H1 (cell line): Measurements from ENCODE around the gene CKM. TPM values are rescaled to one million over a fixed set of nuclear protein-coding genes. Genes with fewer than 3 reads are reported as not detected.

Experiments used
- CTCF ChIA-PET: fragments of 300-600 bp; sonication (Branson Sonifier 250); formaldehyde crosslinking; loops from one replicate; lab custom pipeline; 2021; ENCODE audit not compliant: partially characterized antibody; lab: Charles Lee
- POLR2A ChIA-PET: fragments of 300-600 bp; sonication (Branson Sonifier 250); formaldehyde crosslinking; loops from one replicate; lab custom pipeline; 2021; ENCODE audit warnings: inconsistent platforms; ENCODE audit not compliant: partially characterized antibody; lab: Charles Lee
- DNase-seq, 2 experiments: peaks; one replicate each; pipeline versions ENCODE4 v3.0.0 to v3.0.0-alpha.2; 2010 to 2022; ENCODE audit warnings: low spot score in 2 of 2, low read depth in 1 of 2, mixed read lengths in 1 of 2
- FAIRE-seq: peaks from 2 replicates; lab custom pipeline; 2011; peaks lifted over from hg19 to GRCh38; lab: Jason Lieb, UNC
- H2AFZ ChIP-seq: 2 replicates; pipeline ENCODE4 v1.8.1; 2012; ENCODE audit warnings: low read length, inconsistent platforms
- H2AK5ac ChIP-seq: 2 replicates; pipeline ENCODE4 v1.6.1; 2013; ENCODE audit warnings: low read depth, low read length
- H2BK120ac ChIP-seq: replicated peaks from 2 replicates; pipeline ENCODE3; 2013; ENCODE audit warnings: low read depth, low read length, inconsistent platforms
- H2BK12ac ChIP-seq: 2 replicates; pipeline ENCODE4 v1.6.1; 2013; ENCODE audit warnings: low read depth, low read length
- H2BK15ac ChIP-seq: 2 replicates; pipeline ENCODE4 v1.6.1; 2013; ENCODE audit warnings: low read length
- H2BK20ac ChIP-seq: 2 replicates; pipeline ENCODE4 v1.6.1; 2013; ENCODE audit warnings: low read length
- H2BK5ac ChIP-seq: 2 replicates; pipeline ENCODE4 v1.6.1; 2013; ENCODE audit warnings: low read depth, low read length
- H3K14ac ChIP-seq: 2 replicates; pipeline ENCODE4 v1.6.1; 2013; ENCODE audit warnings: inconsistent platforms; ENCODE audit not compliant: insufficient read length
- H3K18ac ChIP-seq: 2 replicates; pipeline ENCODE4 v1.6.1; 2013; ENCODE audit warnings: low read length; ENCODE audit errors: extremely low read depth
- H3K23ac ChIP-seq: 2 replicates; pipeline ENCODE4 v1.6.1; 2013; ENCODE audit warnings: inconsistent platforms; ENCODE audit not compliant: insufficient read length
- H3K23me2 ChIP-seq: 2 replicates; pipeline ENCODE4 v1.6.1; 2013; ENCODE audit warnings: low read depth, low read length
- H3K27ac ChIP-seq: 2 replicates; pipeline ENCODE4 v1.6.1; 2011; ENCODE audit warnings: low read depth, low read length, inconsistent platforms
- H3K27me3 ChIP-seq, 4 experiments: replicated peaks in 1 of 4; 1 replicate in 1 of 4; 2 replicates in 3 of 4; pipeline versions ENCODE4 v1.6.1 to v1.8.1; 2011 to 2013; ENCODE audit warnings: low read length in 3 of 4, mild to moderate bottlenecking in 3 of 4, inconsistent platforms in 2 of 4, mixed read lengths in 2 of 4, moderate library complexity in 1 of 4; ENCODE audit not compliant: control insufficient read depth in 3 of 4, insufficient read depth in 3 of 4; ENCODE audit errors: extremely low read depth in 1 of 4
- H3K36me3 ChIP-seq, 4 experiments: 2 replicates each; pipeline versions ENCODE4 v1.6.1 to v1.8.1; 2011 to 2013; ENCODE audit warnings: mild to moderate bottlenecking in 4 of 4, low read length in 3 of 4, moderate library complexity in 2 of 4, control low read depth in 1 of 4, inconsistent platforms in 1 of 4; ENCODE audit not compliant: insufficient read depth in 4 of 4, control insufficient read depth in 2 of 4
- H3K4ac ChIP-seq: replicated peaks from 2 replicates; pipeline ENCODE3; 2013; ENCODE audit warnings: low read length, low read depth, mixed read lengths, inconsistent platforms; ENCODE audit not compliant: insufficient read length
- H3K4me1 ChIP-seq, 4 experiments: replicated peaks in 1 of 4; 1 replicate in 1 of 4; 2 replicates in 3 of 4; pipeline versions ENCODE4 v1.6.1 to v1.8.1; 2011 to 2013; ENCODE audit warnings: low read length in 3 of 4, inconsistent platforms in 2 of 4, mixed read lengths in 1 of 4; ENCODE audit not compliant: insufficient read depth in 4 of 4, control insufficient read depth in 3 of 4
- H3K4me2 ChIP-seq, 2 experiments: 2 replicates each; pipeline versions ENCODE4 v1.6.1 to v1.8.1; 2011 to 2013; ENCODE audit warnings: low read depth in 2 of 2, low read length in 2 of 2, control low read depth in 1 of 2, inconsistent platforms in 1 of 2, mild to moderate bottlenecking in 1 of 2; ENCODE audit not compliant: insufficient read depth in 1 of 2
- H3K4me3 ChIP-seq, 4 experiments: fragments of 200-600, 300-600 bp in 1 of 4; sonication (generic), shearing (Covaris generic), sonication (Bioruptor Twin) in 1 of 4; 2 replicates each; pipeline versions ENCODE4 v1.5.1 to v1.8.1; 2011 to 2016; ENCODE audit warnings: low read length in 4 of 4, low read depth in 3 of 4, control low read depth in 2 of 4, inconsistent platforms in 2 of 4, mild to moderate bottlenecking in 2 of 4, mixed read lengths in 1 of 4, moderate library complexity in 1 of 4; ENCODE audit not compliant: insufficient read depth in 2 of 4; ENCODE audit errors: extremely low read depth in 1 of 4
- H3K56ac ChIP-seq: replicated peaks from 2 replicates; pipeline ENCODE3; 2013; ENCODE audit warnings: low read depth, mild to moderate bottlenecking, mixed read lengths, low read length, inconsistent platforms; ENCODE audit not compliant: insufficient read length
- H3K79me1 ChIP-seq: 2 replicates; pipeline ENCODE4 v1.6.1; 2013; ENCODE audit warnings: low read depth, low read length, control low read depth
- H3K79me2 ChIP-seq, 2 experiments: 2 replicates each; pipeline versions ENCODE4 v1.6.1 to v1.8.1; 2012 to 2013; ENCODE audit warnings: low read length in 2 of 2, mild to moderate bottlenecking in 2 of 2, inconsistent platforms in 1 of 2; ENCODE audit not compliant: insufficient read depth in 2 of 2, control insufficient read depth in 1 of 2
- H3K9ac ChIP-seq, 4 experiments: replicated peaks in 1 of 4; 1 replicate in 1 of 4; 2 replicates in 3 of 4; pipeline versions ENCODE4 v1.6.1 to v1.8.1; 2011 to 2013; ENCODE audit warnings: low read depth in 3 of 4, low read length in 3 of 4, control low read depth in 2 of 4, mild to moderate bottlenecking in 2 of 4, moderate library complexity in 2 of 4, inconsistent platforms in 1 of 4; ENCODE audit errors: extremely low read depth in 1 of 4
- H3K9me3 ChIP-seq, 2 experiments: 2 replicates each; pipeline versions ENCODE4 v1.6.1 to v1.8.1; 2012 to 2013; ENCODE audit warnings: mild to moderate bottlenecking in 2 of 2, moderate library complexity in 2 of 2, control low read depth in 1 of 2, inconsistent platforms in 1 of 2, low read depth in 1 of 2, low read length in 1 of 2, mixed read lengths in 1 of 2; ENCODE audit not compliant: insufficient read depth in 2 of 2
- H4K20me1 ChIP-seq, 2 experiments: replicated peaks in 1 of 2; 2 replicates each; pipeline versions ENCODE3 to v1.8.1; 2011 to 2013; ENCODE audit warnings: inconsistent platforms in 2 of 2, low read length in 2 of 2, mild to moderate bottlenecking in 1 of 2; ENCODE audit not compliant: insufficient read depth in 2 of 2, control insufficient read depth in 1 of 2
- H4K5ac ChIP-seq: 2 replicates; pipeline ENCODE4 v1.6.1; 2013; ENCODE audit warnings: low read length, low read depth, mixed read lengths, inconsistent platforms; ENCODE audit not compliant: insufficient read length
- H4K8ac ChIP-seq: 2 replicates; pipeline ENCODE4 v1.8.0; 2013; ENCODE audit warnings: mild to moderate bottlenecking, moderate library complexity, low read length, inconsistent platforms; ENCODE audit not compliant: insufficient read depth; ENCODE audit errors: extremely low read depth
- H4K91ac ChIP-seq: replicated peaks from 2 replicates; pipeline ENCODE3; 2013; ENCODE audit warnings: low read length, mixed read lengths, inconsistent platforms; ENCODE audit not compliant: insufficient read length
- JUN ChIP-seq: IDR thresholded peaks from 2 replicates; pipeline ENCODE4 v1.6.1; 2011; ENCODE audit warnings: low read depth, mild to moderate bottlenecking, improper control_type of control experiment, low read length
- MAFK ChIP-seq: IDR thresholded peaks from 2 replicates; pipeline ENCODE4 v1.6.1; 2012; ENCODE audit warnings: low read depth, mild to moderate bottlenecking, improper control_type of control experiment, low read length
- SP2 ChIP-seq: IDR thresholded peaks from 2 replicates; pipeline ENCODE4 v1.6.1; 2012; ENCODE audit warnings: mild to moderate bottlenecking, low read length, inconsistent platforms
- WGBS, 2 experiments: shearing (Covaris generic) in 1 of 2; methylation state at CpG; one replicate each; pipeline versions ENCODE4 v1.1.6 to v1.1.7; 2013 to 2015; ENCODE audit warnings: low lambda C conversion rate in 2 of 2, mixed read lengths in 2 of 2, inconsistent platforms in 1 of 2, low coverage in 1 of 2, missing lambda C conversion rate in 1 of 2; ENCODE audit not compliant: insufficient replicate concordance in 2 of 2, insufficient coverage in 1 of 2, insufficient read length in 1 of 2; ENCODE audit errors: extremely low coverage in 1 of 2, missing lambda C conversion rate in 1 of 2; 5-methylcytosine and 5-hydroxymethylcytosine counted together
- polyA plus RNA-seq, 7 experiments: library from polyadenylated mRNA; depleted of rRNA in 3 of 7; stranded (reverse) in 5 of 7; unstranded in 2 of 7; fragments of >200 nt in 5 of 7; fragments of 200-250 nt in 2 of 7; gene quantifications; 1 replicate in 5 of 7; 2 replicates in 1 of 7; 4 replicates in 1 of 7; pipeline versions ENCODE4 v1.2.1 to v1.2.3, GENCODE V29; 2011 to 2013; ENCODE audit warnings: missing spikeins in 2 of 7, mixed read lengths in 2 of 7
- total RNA-seq: library from RNA; stranded (reverse); fragmentation: NEBNext Ultra II Directional; extraction: Animal tissue kit (Norgen Biotek cat#: 25700); gene quantifications from 2 replicates; pipeline ENCODE4 v1.2.1, GENCODE V29; 2021
- TF ChIP-seq, protein P1 (sequence below): IDR thresholded peaks from 2 replicates; pipeline ENCODE4 v1.6.1; 2011; ENCODE audit warnings: low read depth, mild to moderate bottlenecking, low read length; ENCODE audit not compliant: insufficient read depth

Gene CKM
- total and polyA plus RNA-seq, 2 of the 8 experiments (the other 6 are each of a cell fraction or from before 2014, with no cell fraction given): 0.08 TPM; not detected in 1

DNA sequence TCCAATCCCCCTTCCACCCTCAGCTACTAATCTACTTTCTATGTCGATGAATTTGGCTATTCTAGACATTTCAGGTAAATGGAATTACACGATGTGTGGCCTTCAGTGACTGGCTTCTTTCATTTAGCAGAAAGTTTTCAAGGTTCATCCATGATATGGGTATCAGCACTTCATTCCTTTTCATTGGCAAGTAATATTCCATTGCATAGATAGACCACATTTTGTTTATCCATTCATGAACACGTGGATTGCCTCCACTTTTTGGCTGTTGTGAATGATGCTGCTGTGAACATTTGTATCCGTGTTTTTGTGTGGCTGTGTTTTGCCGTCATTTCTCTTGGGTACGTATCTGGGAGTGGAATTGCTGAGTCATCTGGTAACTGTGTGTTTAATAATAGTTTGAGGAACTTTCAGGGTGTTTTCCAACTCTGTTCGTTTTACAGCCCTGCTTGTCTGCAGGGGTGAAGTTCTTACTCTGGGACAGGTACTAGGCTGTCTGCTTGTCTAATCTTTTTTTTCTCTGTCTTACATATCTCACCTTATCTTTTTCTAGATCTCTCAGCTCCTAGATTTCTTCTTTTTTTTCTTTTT lies 39.1 kb downstream of the CKM start:
- Histone ChIP-seq H3K4me2 (no peak overlapping the region), H3K27ac (no peak overlapping the region), H3K4me3 (no peak overlapping the region), H2BK5ac (no peak overlapping the region), H3K14ac (no peak overlapping the region), H3K36me3 (peaks cover 2 to 15% (median 7%) of the 10 kb centered on the region in 4 experiments; a peak in 5 of 8 replicates), H4K91ac (no peak overlapping the region), H2BK120ac (no peak overlapping the region), H3K23ac (no peak overlapping the region)
- TF ChIP-seq SP2: no peak
- no peak for TF ChIP-seq JUN
- TF ChIP-seq, protein P1, sequence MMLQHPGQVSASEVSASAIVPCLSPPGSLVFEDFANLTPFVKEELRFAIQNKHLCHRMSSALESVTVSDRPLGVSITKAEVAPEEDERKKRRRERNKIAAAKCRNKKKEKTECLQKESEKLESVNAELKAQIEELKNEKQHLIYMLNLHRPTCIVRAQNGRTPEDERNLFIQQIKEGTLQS: no peak
- TF ChIP-seq MAFK: 0 out of 2 replicates have a peak, but pooled peaks have one; percentile 6
- TF ChIP-seq, all 59 proteins: peak for 1
- Histone ChIP-seq H3K4ac (no peak overlapping the region), H4K20me1 (no peaks in the 10 kb centered on the region), H4K8ac (no peak overlapping the region), H3K79me2 (no peaks in the 10 kb centered on the region), H2BK12ac (no peak overlapping the region), H3K18ac (no peak overlapping the region), H3K9me3 (no peaks in the 10 kb centered on the region), H3K23me2 (no peaks in the 10 kb centered on the region), H3K79me1 (no peaks in the 10 kb centered on the region), H2AK5ac (no peak overlapping the region), H4K5ac (no peak overlapping the region), H2BK15ac (no peak overlapping the region), H3K4me1 (no peaks in the 10 kb centered on the region), H3K56ac (no peak overlapping the region), H2BK20ac (no peak overlapping the region), H2AFZ (no peak overlapping the region), H3K27me3 (no peaks in the 10 kb centered on the region), H3K9ac (no peak overlapping the region)
- FAIRE-seq (no peak), DNase-seq (no peak)
- ChIA-PET POLR2A (no interaction called here), CTCF (interaction anchor here (0.8 to 1.5 kb wide), 3 partner anchors 55 to 459 kb away, joined by 3 to 4 read pairs (median 3); no protein-coding TSS in a partner anchor)
- 67% methylated on average over 7 of the region's 7 CpGs; no CpG with 5 or more reads in 1 of the 2 experiments for WGBS, 2 experiments
